Endothelial cell of umbilical vein (primary cell): Measurements from ENCODE around the gene LRRTM4. TPM values are rescaled to one million over a fixed set of nuclear protein-coding genes. Genes with fewer than 3 reads are reported as not detected.

Experiments used
- BruUV-seq: library from RNA; stranded (reverse); fragments of 400-500 nt; replicated peaks from 2 replicates; lab custom pipeline; 2021; lab: Mats Ljungman, UMichigan
- CTCF ChIA-PET: fragments of 300-600, 350-600 bp; sonication (Branson Sonifier 250); formaldehyde crosslinking; loops from one replicate; lab custom pipeline; 2021; ENCODE audit warnings: antibody characterized with exemption, inconsistent platforms; lab: Charles Lee
- POLR2A ChIA-PET: fragments of 300-600, 350-600 bp; sonication (Branson Sonifier 250); formaldehyde crosslinking; loops from one replicate; lab custom pipeline; 2021; ENCODE audit warnings: antibody characterized with exemption, inconsistent platforms; lab: Charles Lee
- DNase-seq: peaks from one replicate; pipeline ENCODE4 v3.0.0-alpha.2; 2011; ENCODE audit warnings: low read depth, low spot score
- FAIRE-seq: peaks from 2 replicates; lab custom pipeline; 2011; peaks lifted over from hg19 to GRCh38; lab: Jason Lieb, UNC
- H2AFZ ChIP-seq: 2 replicates; pipeline ENCODE4 v1.6.0; 2012; ENCODE audit warnings: low read depth, low read length, control low read depth, inconsistent platforms
- H3K27ac ChIP-seq: 2 replicates; pipeline ENCODE4 v1.5.1; 2011; ENCODE audit warnings: low read depth, mild to moderate bottlenecking, control low read depth, low read length, moderate library complexity; ENCODE audit not compliant: insufficient read depth
- H3K27me3 ChIP-seq, 2 experiments: 2 replicates each; pipeline versions ENCODE4 v1.6.0 to v1.6.1; 2011; ENCODE audit warnings: low read length in 2 of 2, mixed read lengths in 1 of 2; ENCODE audit not compliant: control insufficient read depth in 2 of 2, insufficient read depth in 2 of 2
- H3K36me3 ChIP-seq, 2 experiments: 2 replicates in 1 of 2; 3 replicates in 1 of 2; pipeline ENCODE4 v1.5.1; 2011; ENCODE audit warnings: low read length in 2 of 2, mild to moderate bottlenecking in 1 of 2, moderate library complexity in 1 of 2; ENCODE audit not compliant: control insufficient read depth in 2 of 2, insufficient read depth in 2 of 2; ENCODE audit errors: extremely low read depth in 1 of 2
- H3K4me1 ChIP-seq: 3 replicates; pipeline ENCODE4 v1.5.1; 2011; ENCODE audit warnings: mild to moderate bottlenecking, low read length; ENCODE audit not compliant: control insufficient read depth, insufficient read depth; ENCODE audit errors: extremely low read depth
- H3K4me2 ChIP-seq: 2 replicates; pipeline ENCODE4 v1.6.1; 2011; ENCODE audit warnings: low read length, control low read depth, mixed read lengths; ENCODE audit not compliant: insufficient read depth
- H3K4me3 ChIP-seq, 3 experiments: fragments of 200-600 bp in 1 of 3; sonication (generic), shearing (Covaris generic) in 1 of 3; replicated peaks in 1 of 3; 2 replicates each; pipeline ENCODE4 v1.5.1; 2011 to 2016; ENCODE audit warnings: control low read depth in 3 of 3, low read length in 3 of 3, mild to moderate bottlenecking in 2 of 3, inconsistent platforms in 1 of 3, low read depth in 1 of 3, moderate library complexity in 1 of 3; ENCODE audit not compliant: insufficient read depth in 1 of 3
- H3K79me2 ChIP-seq: 2 replicates; pipeline ENCODE4 v1.6.0; 2012; ENCODE audit warnings: low read length, inconsistent platforms; ENCODE audit not compliant: control insufficient read depth, insufficient read depth
- H3K9ac ChIP-seq: replicated peaks from 2 replicates; pipeline ENCODE3; 2011; ENCODE audit warnings: low read length, control low read depth; ENCODE audit not compliant: insufficient read depth; ENCODE audit errors: extremely low read depth
- H3K9me1 ChIP-seq: replicated peaks from 3 replicates; pipeline ENCODE4 v1.6.0; 2011; ENCODE audit warnings: mild to moderate bottlenecking, low read length; ENCODE audit not compliant: control insufficient read depth, insufficient read depth; ENCODE audit errors: extremely low read depth
- H3K9me3 ChIP-seq: replicated peaks from 2 replicates; pipeline ENCODE4 v1.5.1; 2012; ENCODE audit warnings: low read length, inconsistent platforms; ENCODE audit not compliant: control insufficient read depth, insufficient read depth
- H4K20me1 ChIP-seq: replicated peaks from 2 replicates; pipeline ENCODE3; 2011; ENCODE audit warnings: mild to moderate bottlenecking, low read length; ENCODE audit not compliant: control insufficient read depth, insufficient read depth; ENCODE audit errors: extremely low read depth
- CTCF ChIP-seq, 2 donors: IDR thresholded peaks; 1 replicate in 1 of 2; 2 replicates in 1 of 2; pipeline ENCODE4 v1.5.1; 2011; ENCODE audit warnings: low read length in 2 of 2, mild to moderate bottlenecking in 2 of 2, moderate library complexity in 2 of 2, control low read depth in 1 of 2, inconsistent platforms in 1 of 2, low read depth in 1 of 2; ENCODE audit not compliant: insufficient read depth in 1 of 2; ENCODE audit errors: extremely low read depth in 1 of 2
- EZH2 ChIP-seq: IDR thresholded peaks from 2 replicates; pipeline ENCODE4 v1.6.1; 2012; ENCODE audit warnings: borderline replicate concordance, low read depth, mild to moderate bottlenecking, moderate library complexity, low read length, inconsistent platforms; ENCODE audit not compliant: severe bottlenecking
- FOS ChIP-seq: IDR thresholded peaks from 2 replicates; pipeline ENCODE4 v1.6.1; 2011; ENCODE audit warnings: mild to moderate bottlenecking, low read length, moderate library complexity, borderline replicate concordance; ENCODE audit not compliant: insufficient read depth
- GATA2 ChIP-seq: IDR thresholded peaks from 2 replicates; pipeline ENCODE4 v1.7.0; 2011; ENCODE audit warnings: low read depth, mild to moderate bottlenecking, moderate library complexity, mixed read lengths, low read length; ENCODE audit not compliant: insufficient read length, insufficient read depth
- JUN ChIP-seq: IDR thresholded peaks from 2 replicates; pipeline ENCODE4 v1.6.1; 2011; ENCODE audit warnings: borderline replicate concordance, low read depth; ENCODE audit not compliant: insufficient read length, insufficient read depth
- MAX ChIP-seq: IDR thresholded peaks from 2 replicates; pipeline ENCODE4 v1.6.1; 2011; ENCODE audit not compliant: insufficient read depth, insufficient read length
- MYC ChIP-seq: IDR thresholded peaks from one replicate; pipeline ENCODE4 v1.6.1; 2011; ENCODE audit warnings: mild to moderate bottlenecking, low read depth, low read length
- POLR2A ChIP-seq: IDR thresholded peaks from 2 replicates; pipeline ENCODE4 v1.6.1; 2012; ENCODE audit warnings: low read depth, mild to moderate bottlenecking, control low read depth, low read length
- POLR2AphosphoS5 ChIP-seq: IDR thresholded peaks from 2 replicates; pipeline ENCODE4 v1.6.1; 2012; ENCODE audit warnings: low read depth, mild to moderate bottlenecking, control low read depth, low read length, moderate library complexity; ENCODE audit not compliant: insufficient read depth
- dilution Hi-C: fragments of 300-500 bp; cut with MboI; formaldehyde crosslinking; loops from one replicate; pipeline ENCODE4 v1.15.0; 2019; ENCODE audit warnings: low sequenced_read_pairs; ENCODE audit not compliant: extremely low pct_ligation_motif_present
- intact Hi-C: fragments of 100-400 bp; cut with micrococcal nuclease; formaldehyde crosslinking; loops from one replicate; pipeline ENCODE4 v1.10.0; 2022
- polyA plus RNA-seq, 4 experiments: library from polyadenylated mRNA; depleted of rRNA in 3 of 4; stranded (reverse) in 3 of 4; unstranded in 1 of 4; fragments of >200 nt; gene quantifications; 2 replicates each; pipeline versions ENCODE4 v1.2.1 to v1.2.3, GENCODE V29; 2011 to 2012; ENCODE audit warnings: missing spikeins in 1 of 4
- total RNA-seq: library from RNA; stranded (reverse); gene quantifications from 2 replicates; pipeline ENCODE4 v1.2.3, GENCODE V29; 2021

The LRRTM4 gene
- total and polyA plus RNA-seq, 2 donors (not counting 3 experiments of a cell fraction or from before 2014, with no cell fraction given) = not detected

- no TSS peak for BruUV-seq
- dilution Hi-C loops (no loop called here), intact Hi-C loops (no loop called here)
- FAIRE-seq = no peak
- H2AFZ ChIP-seq = no peak overlapping the region
- no peak overlapping the region for H3K4me3 ChIP-seq
- DNase-seq = no peak
- H3K9ac ChIP-seq = no peak overlapping the region
- ChIA-PET CTCF (no interaction called here), POLR2A (no interaction called here)
- no peak overlapping the region for H3K4me2 ChIP-seq
- H4K20me1 ChIP-seq = no peaks in the 10 kb centered on the region
- no peaks in the 10 kb centered on the region for H3K27me3 ChIP-seq
- H3K9me3 ChIP-seq = no peaks in the 10 kb centered on the region
- no peaks in the 10 kb centered on the region for H3K36me3 ChIP-seq
- H3K79me2 ChIP-seq = no peaks in the 10 kb centered on the region
- TF ChIP-seq GATA2 (no peak), POLR2AphosphoS5 (no peak), MYC (no peak), JUN (no peak), EZH2 (no peak), CTCF (IDR thresholded peaks at IDR 0.05; ENCODE audit: extremely low read depth in 1 of 2, insufficient read depth in 1 of 2, low read depth in 1 of 2, low read length in 2 of 2) (no peak), POLR2A (no peak), MAX (no peak), FOS (no peak)
- H3K4me1 ChIP-seq = no peaks in the 10 kb centered on the region
- H3K9me1 ChIP-seq = no peaks in the 10 kb centered on the region
- H3K27ac ChIP-seq = no peak overlapping the region
Observed at GRCh38 chr2:77301441-77301840, 220.7 kb downstream of the LRRTM4 start.
